HG03520 (cell line): ENCODE data around the gene PDGFRA.
A peak's percentile ranks its signal among the peaks of the same experiment; 100 is the strongest.
"Not testable (repeated sequence)": the region's sequence is repeated elsewhere in the genome, so short reads cannot be mapped to it uniquely, and the experiment has no call there.

Experiments used
- ATAC-seq: cut with Tn5 transposase; IDR thresholded peaks from one replicate; pipeline ENCODE4 v1.9.1; 2021; ENCODE audit warnings: mild to moderate bottlenecking, moderate library complexity; ENCODE audit not compliant: unreplicated experiment

Gene PDGFRA

GRCh38 chr4:54227256-54228055 lies 1.6 kb upstream of the PDGFRA start:
- ATAC-seq: no peak

- ATAC-seq: no peak
Observed at GRCh38 chr4:54228056-54228527, 1.0 kb upstream of the PDGFRA start.

- no peak for ATAC-seq
Observed at GRCh38 chr4:54228546-54228945, 547 bp upstream of the PDGFRA start.

GRCh38 chr4:54229631-54230483 lies 764 bp downstream of the PDGFRA start:
- ATAC-seq: no peak

- no peak for ATAC-seq
Observed at GRCh38 chr4:54230484-54231418, 1.7 kb downstream of the PDGFRA start.

GRCh38 chr4:54231419-54231767 lies 2.3 kb downstream of the PDGFRA start:
- no peak for ATAC-seq

- ATAC-seq: no peak
Observed at GRCh38 chr4:54231768-54232688, 2.9 kb downstream of the PDGFRA start.

- peak; percentile 79 for ATAC-seq
Observed at GRCh38 chr4:54233277-54233696, 4.2 kb downstream of the PDGFRA start.

- peak; percentile 39 for ATAC-seq
Observed at GRCh38 chr4:54233697-54234496, 4.8 kb downstream of the PDGFRA start.

- ATAC-seq: no peak
Observed at GRCh38 chr4:54234497-54235205, 5.6 kb downstream of the PDGFRA start.

GRCh38 chr4:54236316-54236715 lies 7.2 kb downstream of the PDGFRA start:
- ATAC-seq: not testable (repeated sequence)

GRCh38 chr4:54237770-54238169 lies 8.7 kb downstream of the PDGFRA start:
- no peak for ATAC-seq

- ATAC-seq: no peak
Observed at GRCh38 chr4:54238389-54238788, 9.3 kb downstream of the PDGFRA start.

GRCh38 chr4:54241268-54241823 lies 12.3 kb downstream of the PDGFRA start:
- ATAC-seq: not testable (repeated sequence)

- not testable (repeated sequence) for ATAC-seq
Observed at GRCh38 chr4:54243541-54243940, 14.4 kb downstream of the PDGFRA start.

- not testable (repeated sequence) for ATAC-seq
Observed at GRCh38 chr4:54252312-54252711, 23.2 kb downstream of the PDGFRA start.

- ATAC-seq: no peak
Observed at GRCh38 chr4:54254116-54254914, 25.2 kb downstream of the PDGFRA start.
